DMS53 treated with DMSO at 0.1 percent for 48 hours (cell line): Measurements from ENCODE around the gene SEMA3E.
"Not testable (repeated sequence)": the region's sequence is repeated elsewhere in the genome, so short reads cannot be mapped to it uniquely, and the experiment has no call there.

ENCODE experiments used
- DNase-seq: peaks from one replicate; lab custom pipeline; 2025; ENCODE audit not compliant: unreplicated experiment; lab: John Stamatoyannopoulos, UW

Gene SEMA3E

DNA sequence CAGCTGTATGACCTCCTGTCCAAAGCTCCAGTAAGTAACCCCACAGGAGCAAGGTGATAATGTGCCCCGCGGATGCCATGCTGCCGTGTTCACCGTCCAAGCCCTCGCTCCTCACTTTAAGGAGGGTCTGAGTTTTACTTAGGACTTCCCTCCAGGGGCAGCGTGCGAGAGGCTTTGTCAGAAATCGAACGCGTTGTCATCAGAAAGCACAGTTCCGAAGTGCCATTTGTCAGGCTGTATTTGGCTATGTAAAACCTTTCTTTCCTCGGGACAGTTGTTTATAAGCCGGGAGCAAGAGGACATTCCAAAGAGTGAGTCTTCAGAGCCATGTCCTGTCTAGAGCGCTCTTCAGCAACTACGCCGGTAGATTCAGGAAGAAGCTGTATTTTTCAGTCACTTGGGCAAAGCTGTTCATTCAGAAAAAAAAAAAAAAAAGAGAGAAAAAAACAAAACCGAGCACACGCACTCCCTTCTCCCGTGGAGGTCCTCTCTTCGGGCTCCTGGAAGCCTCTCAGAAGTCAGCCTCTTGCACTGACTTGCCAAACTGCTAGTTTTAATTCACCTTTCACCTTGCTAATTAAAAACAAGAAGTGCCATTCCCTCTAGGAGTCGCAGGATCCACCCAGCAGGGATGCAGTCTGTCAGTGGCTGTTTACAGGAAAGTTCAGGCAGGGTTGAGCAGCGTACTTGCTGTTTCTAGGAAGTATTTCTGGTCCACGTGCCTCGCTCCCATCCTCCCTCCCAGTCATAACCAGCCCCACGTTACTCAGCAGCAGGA, at the start of gene SEMA3E:
Gene SEMA3E, minus strand, starts transcription at position 676 of the 778 bp plus-strand sequence.
- peak; percentile 77 for DNase-seq

- DNase-seq: no peak
Observed at GRCh38 chr7:83697804-83698530, 49.0 kb upstream of the SEMA3E start.

DNA sequence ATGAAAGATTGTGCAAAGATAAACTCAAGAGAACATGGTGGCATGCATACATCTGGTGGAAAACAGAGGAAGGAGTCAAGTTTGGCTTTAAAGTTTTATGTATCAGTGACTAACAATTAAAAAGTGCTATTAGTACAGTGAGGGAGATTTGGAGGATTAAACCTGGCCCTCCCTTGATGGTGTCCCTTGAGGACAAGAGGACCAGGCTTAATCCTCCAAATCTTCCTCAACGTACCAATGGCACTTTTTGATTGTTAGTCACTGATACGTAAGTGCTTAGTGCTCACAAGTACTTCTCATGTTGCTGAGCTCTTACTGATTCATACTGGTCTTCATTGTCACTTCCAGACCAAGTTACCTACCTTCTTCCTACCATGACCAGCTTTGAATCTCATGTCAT, 47.2 kb upstream of the SEMA3E start:
- DNase-seq: no peak

DNA sequence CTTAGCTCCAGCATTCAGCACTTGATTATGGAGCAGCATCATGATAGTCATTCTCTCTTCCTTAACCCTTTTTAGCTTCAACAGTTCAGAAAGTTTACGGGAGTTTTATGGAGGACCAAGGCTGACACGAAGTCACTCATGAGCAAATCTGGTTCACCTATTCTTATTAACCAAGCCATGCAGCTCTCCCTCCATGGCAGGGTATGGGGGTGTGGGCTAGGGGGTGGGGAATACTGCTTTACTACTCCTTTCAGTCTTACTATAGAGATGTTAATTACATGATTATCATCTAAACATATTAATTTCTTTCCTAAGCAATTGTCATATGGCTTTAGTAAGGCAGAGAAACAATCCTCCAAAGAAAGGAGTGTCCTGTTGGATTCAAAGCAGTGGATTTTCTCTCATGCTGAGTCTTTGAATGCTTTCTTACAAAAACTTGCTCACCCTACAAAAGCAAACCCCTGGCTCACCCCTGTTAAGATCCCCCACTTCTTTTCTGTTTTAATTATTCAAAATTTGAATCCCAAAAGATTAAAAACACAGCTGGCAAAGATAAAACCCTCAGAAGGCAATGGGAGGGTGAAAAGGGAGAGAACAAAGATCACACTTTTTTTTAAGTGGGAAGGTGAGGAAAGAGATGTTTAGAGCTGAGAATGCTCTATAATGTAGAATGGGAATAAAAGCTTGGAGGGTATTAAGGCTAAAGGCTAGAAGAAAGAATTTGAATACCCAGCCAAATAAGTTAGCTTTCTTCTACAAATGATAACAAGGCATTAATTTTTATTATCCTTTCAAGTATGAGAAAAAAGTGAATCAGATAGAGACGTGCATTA, 46.4 kb upstream of the SEMA3E start:
- no peak for DNase-seq

GRCh38 chr7:83693256-83693655, 44.3 kb upstream of the SEMA3E start:
- DNase-seq: no peak

- DNase-seq: no peak
Observed at GRCh38 chr7:83691095-83691494, 42.2 kb upstream of the SEMA3E start.

GRCh38 chr7:83689855-83690254, 40.9 kb upstream of the SEMA3E start:
- DNase-seq: no peak

GRCh38 chr7:83686416-83686815, 37.5 kb upstream of the SEMA3E start:
- DNase-seq: no peak

GRCh38 chr7:83684928-83685327, 36.0 kb upstream of the SEMA3E start:
- DNase-seq: no peak

DNA sequence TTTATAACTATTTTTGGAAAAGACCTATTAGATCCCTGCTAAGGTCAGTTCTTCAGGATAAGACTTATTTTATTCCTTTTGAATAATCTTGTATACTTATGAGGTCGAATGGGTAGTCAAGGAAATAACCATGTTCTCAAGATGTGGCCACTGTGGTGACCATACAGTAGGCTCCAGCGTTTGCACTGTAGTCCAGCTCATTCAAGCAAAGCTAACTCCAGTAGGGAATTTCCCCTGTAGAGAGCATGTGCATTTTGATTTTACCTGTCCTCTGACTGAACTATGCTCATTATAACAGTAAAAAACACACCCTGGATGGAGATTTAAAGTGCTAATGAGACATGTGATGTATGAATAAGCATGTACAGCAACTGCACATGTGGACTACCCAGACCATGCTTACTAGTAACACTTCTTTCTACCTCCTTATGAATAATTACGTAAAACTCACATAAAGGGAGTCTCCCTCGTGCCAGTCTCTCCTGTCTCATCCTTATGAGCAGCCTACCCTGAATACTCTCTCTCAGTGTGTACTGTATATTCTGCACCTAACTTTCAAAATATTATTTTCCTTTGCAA, 32.4 kb upstream of the SEMA3E start:
- DNase-seq: no peak

- DNase-seq: peak; percentile 84
Observed at GRCh38 chr7:83677180-83677866, 28.4 kb upstream of the SEMA3E start.

DNA sequence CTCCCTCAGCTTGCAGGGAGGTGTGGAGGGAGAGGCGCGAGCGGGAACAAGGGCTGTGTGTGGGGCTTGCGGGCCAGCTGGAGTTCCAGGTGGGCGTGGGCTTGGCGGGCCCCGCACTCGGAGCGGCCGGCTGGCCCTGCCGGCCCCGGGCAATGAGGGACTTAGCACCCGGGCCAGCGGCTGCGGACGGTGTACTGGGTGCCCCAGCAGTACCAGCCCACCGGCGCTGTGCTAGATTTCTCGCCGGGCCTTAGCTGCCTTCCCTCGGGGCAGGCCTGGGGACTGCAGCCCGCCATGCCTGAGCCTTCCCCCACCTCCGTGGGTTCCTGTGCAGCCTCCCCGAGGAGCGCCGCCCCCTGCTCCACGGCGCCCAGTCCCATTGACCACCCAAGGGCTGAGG, 24.4 kb upstream of the SEMA3E start:
- DNase-seq: not testable (repeated sequence)

- DNase-seq: no peak
Observed at GRCh38 chr7:83672157-83672556, 23.2 kb upstream of the SEMA3E start.

DNA sequence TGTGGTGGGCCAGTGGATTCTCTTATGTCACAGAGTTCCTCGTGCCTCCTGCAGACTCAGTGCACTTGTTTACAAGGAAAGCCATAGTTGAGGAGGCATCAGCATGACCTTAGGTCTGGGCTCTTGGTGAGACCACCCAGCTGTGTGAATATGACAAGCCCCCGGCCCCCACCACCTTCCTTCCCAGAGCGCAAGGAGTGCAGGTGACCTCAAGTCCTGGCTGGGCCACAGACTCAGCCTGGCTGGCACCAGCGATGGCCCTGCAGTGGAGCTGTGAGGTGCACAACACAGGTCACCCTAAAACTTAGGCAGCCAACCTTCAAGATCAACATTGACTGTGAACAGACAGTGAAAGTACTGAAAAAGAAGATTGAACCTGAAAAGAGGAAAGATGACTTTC, 14.2 kb upstream of the SEMA3E start:
- no peak for DNase-seq

- DNase-seq: no peak
Observed at GRCh38 chr7:83658126-83658525, 9.2 kb upstream of the SEMA3E start.

GRCh38 chr7:83655951-83656556, 7.1 kb upstream of the SEMA3E start:
- peak; percentile 69 for DNase-seq

DNA sequence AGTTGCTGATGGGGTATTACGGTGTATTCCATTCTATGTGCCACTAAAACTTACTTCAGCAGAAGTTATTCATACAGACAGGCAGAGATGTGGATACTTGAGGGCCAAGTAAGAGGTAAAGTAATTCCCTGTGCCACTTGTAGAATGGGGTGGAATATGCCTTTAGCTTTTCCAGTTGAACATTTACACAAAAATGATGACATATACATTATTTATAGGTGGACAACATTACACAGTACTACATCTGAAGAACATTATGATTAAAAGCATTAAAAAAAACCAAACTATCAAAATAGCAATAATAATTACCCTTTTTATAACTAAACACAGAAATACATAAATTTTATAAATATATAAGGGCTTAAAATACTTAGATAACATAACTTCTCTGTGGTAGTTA, 3.5 kb upstream of the SEMA3E start:
- no peak for DNase-seq

GRCh38 chr7:83649701-83650100, 762 bp upstream of the SEMA3E start:
- DNase-seq: peak; percentile 55

- peak; percentile 36 for DNase-seq
Observed at GRCh38 chr7:83646027-83646426, 2.9 kb downstream of the SEMA3E start.

DNA sequence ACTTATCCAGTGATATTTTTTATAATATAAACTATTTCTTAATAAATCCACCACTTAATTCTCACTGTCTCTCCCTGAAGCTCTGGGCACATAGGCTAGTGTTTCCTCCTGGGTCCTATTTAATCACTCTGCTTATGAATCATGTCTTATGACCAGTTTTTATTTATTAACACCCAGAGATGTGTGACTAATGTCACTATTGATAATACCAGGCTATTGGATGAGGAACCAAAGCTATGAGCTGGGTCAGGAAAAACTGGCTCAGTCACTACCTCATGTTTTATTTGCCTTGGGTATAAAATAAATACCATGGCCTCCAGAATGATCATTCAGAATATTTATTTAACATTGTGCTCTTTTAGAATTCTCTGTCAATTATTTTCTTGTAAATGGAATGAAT, 5.2 kb downstream of the SEMA3E start:
- peak; percentile 96 for DNase-seq
